HepG2 (cell line): ENCODE data around the gene BMP8A. TPM values are rescaled to one million over a fixed set of nuclear protein-coding genes. Genes with fewer than 3 reads are reported as not detected.
"Not testable (repeated sequence)": the region's sequence is repeated elsewhere in the genome, so short reads cannot be mapped to it uniquely, and the experiment has no call there.

ENCODE experiments used
- ATAC-seq: fragments of 200-7000 bp; cut with Tn5 transposase; 3 replicates; pipeline ENCODE4 v1.9.1; 2020; ENCODE audit warnings: mild to moderate bottlenecking, moderate library complexity
- BruUV-seq: library from RNA; stranded (reverse); fragments of 400-500 nt; replicated peaks from 2 replicates; lab custom pipeline; 2021; lab: Mats Ljungman, UMichigan
- CTCF ChIA-PET: fragments of 300-600 bp; formaldehyde crosslinking; extraction: SDS; loops from one replicate; lab custom pipeline; 2021; ENCODE audit warnings: low total read pairs, inconsistent platforms, low intra/inter-chr PET ratio; lab: Yijun Ruan, JAX
- POLR2A ChIA-PET: fragments of 350-600 bp; sonication (Branson Sonifier 250); formaldehyde crosslinking; loops from one replicate; lab custom pipeline; 2020; ENCODE audit warnings: antibody characterized with exemption, inconsistent platforms; lab: Yijun Ruan, JAX
- DNase-seq: peaks from one replicate; pipeline ENCODE4 v3.0.0-alpha.2; 2015; ENCODE audit warnings: low spot score
- FAIRE-seq: peaks from 3 replicates; lab custom pipeline; 2011; peaks lifted over from hg19 to GRCh38; lab: Jason Lieb, UNC
- H2AFZ ChIP-seq: one replicate; pipeline ENCODE4 v1.6.1; 2011; ENCODE audit warnings: low read length, inconsistent platforms
- H3K27ac ChIP-seq: fragments of 300-600 bp; 3 replicates; pipeline ENCODE4 v1.8.0; 2011; ENCODE audit warnings: mixed run types, mild to moderate bottlenecking, mixed read lengths, low read length, inconsistent platforms; ENCODE audit not compliant: insufficient read depth; ENCODE audit errors: extremely low read length
- H3K27me3 ChIP-seq, 2 experiments: fragments of 200-600 bp in 1 of 2; 2 replicates in 1 of 2; 3 replicates in 1 of 2; pipeline versions ENCODE4 v1.6.0 to v1.8.0; 2011; ENCODE audit warnings: low read length in 2 of 2, mild to moderate bottlenecking in 2 of 2, moderate library complexity in 2 of 2, inconsistent platforms in 1 of 2; ENCODE audit not compliant: insufficient read depth in 2 of 2, control insufficient read depth in 1 of 2
- H3K36me3 ChIP-seq, 2 experiments: fragments of 200-600 bp in 1 of 2; replicated peaks in 1 of 2; 2 replicates in 1 of 2; 3 replicates in 1 of 2; pipeline versions ENCODE4 v1.5.1 to v1.8.0; 2011; ENCODE audit warnings: low read length in 2 of 2, inconsistent platforms in 1 of 2; ENCODE audit not compliant: insufficient read depth in 2 of 2, control insufficient read depth in 1 of 2
- H3K4me1 ChIP-seq: 2 replicates; pipeline ENCODE4 v1.5.1; 2012; ENCODE audit warnings: low read length, inconsistent platforms; ENCODE audit not compliant: insufficient read depth
- H3K4me2 ChIP-seq: 2 replicates; pipeline ENCODE4 v1.6.0; 2011; ENCODE audit warnings: low read depth, low read length, inconsistent platforms
- H3K4me3 ChIP-seq, 3 experiments: fragments of 200-600 bp in 1 of 3; sonication (generic), shearing (Covaris generic) in 1 of 3; replicated peaks in 1 of 3; 2 replicates each; pipeline ENCODE4 v1.5.1; 2011 to 2016; ENCODE audit warnings: low read length in 3 of 3, inconsistent platforms in 2 of 3, low read depth in 2 of 3, mild to moderate bottlenecking in 2 of 3, control low read depth in 1 of 3, mixed read lengths in 1 of 3; ENCODE audit not compliant: insufficient read depth in 1 of 3
- H3K79me2 ChIP-seq: one replicate; pipeline ENCODE4 v1.6.1; 2011; ENCODE audit warnings: low read length, inconsistent platforms; ENCODE audit not compliant: insufficient read depth
- H3K9ac ChIP-seq: 2 replicates; pipeline ENCODE4 v1.6.0; 2011; ENCODE audit warnings: mild to moderate bottlenecking, low read depth, low read length, inconsistent platforms; ENCODE audit not compliant: insufficient read depth
- H3K9me3 ChIP-seq: 2 replicates; pipeline ENCODE4 v1.5.1; 2012; ENCODE audit warnings: mild to moderate bottlenecking, low read length
- H4K20me1 ChIP-seq: 2 replicates; pipeline ENCODE4 v1.6.0; 2011; ENCODE audit warnings: inconsistent platforms, mild to moderate bottlenecking, low read length, moderate library complexity; ENCODE audit not compliant: insufficient read depth
- ATM ChIP-seq: fragments of 450-650 bp; IDR thresholded peaks from 2 replicates; pipeline ENCODE4 v1.7.1; 2017; ENCODE audit warnings: mild to moderate bottlenecking, borderline replicate concordance
- NCOA2 ChIP-seq: sonication (generic); formaldehyde crosslinking; IDR thresholded peaks from 2 replicates; pipeline ENCODE4 v1.8.0; 2022; ENCODE audit warnings: inconsistent platforms
- ZNF12 ChIP-seq: sonication (generic); formaldehyde crosslinking; IDR thresholded peaks from 2 replicates; pipeline ENCODE4 v1.5.0; 2020; ENCODE audit warnings: missing genetic modification reagents
- ZNF670 ChIP-seq: sonication (generic); formaldehyde crosslinking; IDR thresholded peaks from 2 replicates; pipeline ENCODE4 v1.8.0; 2022; ENCODE audit warnings: mild to moderate bottlenecking, missing genetic modification reagents, borderline replicate concordance
- WGBS: methylation state at CpG from one replicate; pipeline ENCODE4 v1.1.6; 2017; ENCODE audit warnings: low lambda C conversion rate; 5-methylcytosine and 5-hydroxymethylcytosine counted together
- in situ Hi-C: cut with HindIII; loops from 2 replicates; pipeline ENCODE4 v1.10.0; 2017; ENCODE audit warnings: low pct_unique_long_range_greater_than_20kb; ENCODE audit not compliant: extremely low pct_ligation_motif_present
- intact Hi-C: fragments of 100-400 bp; cut with micrococcal nuclease; formaldehyde crosslinking; loops from one replicate; pipeline ENCODE4 v1.10.0; 2022; ENCODE audit not compliant: unreplicated experiment
- polyA plus RNA-seq, 8 experiments: library from polyadenylated mRNA; depleted of rRNA in 3 of 8; stranded (reverse) in 7 of 8; unstranded in 1 of 8; fragments of >200 nt; fragmentation: Illumina TruSeq in 4 of 8; extraction: Trizol in 4 of 8; gene quantifications; 2 replicates each; pipeline versions ENCODE4 v1.2.1 to v1.2.3, GENCODE V29; 2011 to 2016; ENCODE audit warnings: low read depth in 4 of 8, missing spikeins in 1 of 8, mixed read lengths in 1 of 8; ENCODE audit not compliant: insufficient read depth in 1 of 8
- total RNA-seq, 5 experiments: library from RNA; depleted of rRNA; stranded (reverse); fragments of >200 nt; fragmentation: Illumina TruSeq; extraction: Trizol; gene quantifications; 2 replicates each; pipeline ENCODE4 v1.2.3, GENCODE V29; 2016; ENCODE audit warnings: low read depth in 1 of 5

BMP8A gene
- total and polyA plus RNA-seq, 2 of the 13 experiments (the other 11 are each of a cell fraction or from before 2014, with no cell fraction given) = 0.05 TPM; not detected in 1

GRCh38 chr1:39473324-39473723, 18.1 kb upstream of the BMP8A start:
- no peak for ATAC-seq
- ChIA-PET CTCF (no interaction called here), POLR2A (no interaction called here)
- Histone ChIP-seq H4K20me1 (no peaks in the 10 kb centered on the region), H3K27me3 (no peaks in the 10 kb centered on the region), H3K9ac (no peak overlapping the region), H3K36me3 (peaks cover 21 to 53% of the 10 kb centered on the region in 2 experiments), H3K4me3 (no peak overlapping the region), H3K4me1 (no peaks in the 10 kb centered on the region), H3K4me2 (no peak overlapping the region), H3K79me2 (no peaks in the 10 kb centered on the region), H3K27ac (no peak overlapping the region), H3K9me3 (no peaks in the 10 kb centered on the region), H2AFZ (no peak overlapping the region)
- no peak for FAIRE-seq
- DNase-seq = no peak
- TF ChIP-seq ZNF670 (no peak), ZNF12 (CRISPR knock-in tag) (no peak)
- BruUV-seq = no TSS peak
- intact Hi-C loops (no loop called here), in situ Hi-C loops (no loop called here)
- WGBS = 98% methylated on average over 4 of the region's 4 CpGs

GRCh38 chr1:39474810-39475209, 16.6 kb upstream of the BMP8A start:
- Histone ChIP-seq H3K9me3 (no peaks in the 10 kb centered on the region), H2AFZ (no peak overlapping the region), H3K79me2 (no peaks in the 10 kb centered on the region), H3K9ac (no peak overlapping the region), H3K4me3 (no peak overlapping the region), H3K4me2 (no peak overlapping the region), H3K4me1 (no peaks in the 10 kb centered on the region), H3K36me3 (peaks cover 11 to 51% of the 10 kb centered on the region in 2 experiments), H3K27ac (no peak overlapping the region), H3K27me3 (no peaks in the 10 kb centered on the region), H4K20me1 (no peaks in the 10 kb centered on the region)
- no peak for TF ChIP-seq ATM
- no peak for TF ChIP-seq NCOA2
- in situ Hi-C loops = no loop called here
- ATAC-seq (no peak), FAIRE-seq (no peak), DNase-seq (no peak)
- no TSS peak for BruUV-seq
- 95% methylated on average over 4 of the region's 4 CpGs for WGBS
- ChIA-PET CTCF (no interaction called here), POLR2A (no interaction called here)
- intact Hi-C loops = no loop called here

GRCh38 chr1:39475551-39475950, 15.9 kb upstream of the BMP8A start:
- peak; percentile 28; the same call in 1 of the 3 replicates for ATAC-seq
- H3K9me3 ChIP-seq, DNase-seq, H3K27me3 ChIP-seq, CTCF ChIA-PET, H3K4me3 ChIP-seq, H4K20me1 ChIP-seq, H3K4me2 ChIP-seq, BruUV-seq, POLR2A ChIA-PET, H3K9ac ChIP-seq, H3K27ac ChIP-seq, intact Hi-C loops, H3K79me2 ChIP-seq, H2AFZ ChIP-seq, H3K4me1 ChIP-seq, in situ Hi-C loops, FAIRE-seq: not testable (repeated sequence)
- 100% methylated on average over 1 of the region's 1 CpG for WGBS
- H3K36me3 ChIP-seq = peaks cover 11 to 51% of the 10 kb centered on the region in 2 experiments
